OCI-LY7 (cell line): ENCODE results near the gene CYTH3. TPM values are rescaled to one million over a fixed set of nuclear protein-coding genes. Genes with fewer than 3 reads are reported as not detected.

Experiments used
- BruUV-seq: library from RNA; stranded (reverse); fragments of 400-500 nt; replicated peaks from 2 replicates; lab custom pipeline; 2021; lab: Mats Ljungman, UMichigan
- CTCF ChIA-PET: fragments of 300-600 bp; sonication (Branson Sonifier 250); formaldehyde crosslinking; loops from one replicate; lab custom pipeline; 2022; ENCODE audit warnings: antibody characterized with exemption; ENCODE audit not compliant: unreplicated experiment; lab: Charles Lee
- POLR2A ChIA-PET: fragments of 300-600 bp; sonication (Branson Sonifier 250); formaldehyde crosslinking; loops from one replicate; lab custom pipeline; 2022; ENCODE audit warnings: antibody characterized with exemption; lab: Charles Lee
- DNase-seq: peaks from one replicate; pipeline ENCODE4 v3.0.0-alpha.2; 2015; ENCODE audit warnings: low spot score
- H2AFZ ChIP-seq: fragments of 200-600 bp; sonication (generic), shearing (Covaris generic); 2 replicates; pipeline ENCODE4 v1.6.1; 2014; ENCODE audit warnings: mild to moderate bottlenecking, antibody characterized with exemption, low read length, moderate library complexity
- H3K27ac ChIP-seq: fragments of 200-600 bp; sonication (generic); 2 replicates; pipeline ENCODE4 v1.5.1; 2014; ENCODE audit warnings: mixed run types, low read depth, mild to moderate bottlenecking, moderate library complexity, low read length, inconsistent platforms; ENCODE audit not compliant: poor library complexity, severe bottlenecking
- H3K36me3 ChIP-seq: fragments of 200-600 bp; sonication (generic); 2 replicates; pipeline ENCODE4 v1.6.1; 2014; ENCODE audit warnings: mild to moderate bottlenecking, antibody characterized with exemption, low read length, moderate library complexity, mixed read lengths; ENCODE audit not compliant: insufficient read depth
- H3K4me1 ChIP-seq: fragments of 200-600 bp; sonication (generic); 2 replicates; pipeline ENCODE4 v1.5.1; 2014; ENCODE audit warnings: mild to moderate bottlenecking, low read length; ENCODE audit not compliant: insufficient read depth, poor library complexity, severe bottlenecking
- H3K4me2 ChIP-seq: fragments of 200-600 bp; sonication (generic); 2 replicates; pipeline ENCODE4 v1.6.1; 2014; ENCODE audit warnings: mild to moderate bottlenecking, low read length
- H3K4me3 ChIP-seq: fragments of 200-600 bp; sonication (generic); 2 replicates; pipeline ENCODE4 v1.5.1; 2014; ENCODE audit warnings: mild to moderate bottlenecking, low read depth, low read length; ENCODE audit not compliant: poor library complexity, severe bottlenecking
- H3K79me2 ChIP-seq: fragments of 200-600 bp; sonication (generic); 2 replicates; pipeline ENCODE4 v1.6.1; 2016; ENCODE audit warnings: low read depth, mild to moderate bottlenecking, low read length, moderate library complexity, mixed read lengths; ENCODE audit not compliant: insufficient read depth
- H3K9me2 ChIP-seq: fragments of 200-600 bp; sonication (generic); 2 replicates; pipeline ENCODE4 v1.6.1; 2016; ENCODE audit warnings: mild to moderate bottlenecking, low read length, mixed read lengths; ENCODE audit not compliant: insufficient read depth
- H3K9me3 ChIP-seq: fragments of 200-600 bp; sonication (generic); 2 replicates; pipeline ENCODE4 v1.6.1; 2014; ENCODE audit warnings: mild to moderate bottlenecking, mixed run types, low read length, mixed read lengths
- H4K20me1 ChIP-seq: fragments of 200-600 bp; sonication (generic); 2 replicates; pipeline ENCODE4 v1.6.1; 2014; ENCODE audit warnings: mild to moderate bottlenecking, antibody characterized with exemption, low read length, moderate library complexity, mixed read lengths; ENCODE audit not compliant: insufficient read depth
- EZH2phosphoT487 ChIP-seq: fragments of 200-600 bp; sonication (generic); IDR thresholded peaks from 2 replicates; pipeline ENCODE4 v1.6.1; 2018; ENCODE audit warnings: low read depth, borderline replicate concordance, mild to moderate bottlenecking, mixed run types, antibody characterized with exemption, low read length, moderate library complexity, mixed read lengths
- intact Hi-C: fragments of 100-400 bp; cut with micrococcal nuclease; formaldehyde crosslinking; loops from one replicate; pipeline ENCODE4 v1.10.0; 2022; ENCODE audit not compliant: unreplicated experiment
- total RNA-seq, 2 experiments: library from RNA; depleted of rRNA in 1 of 2; stranded (reverse); fragments of >200 nt in 1 of 2; shearing (Covaris generic) in 1 of 2; gene quantifications; 2 replicates each; pipeline ENCODE4 v1.2.3, GENCODE V29; 2014 to 2022
- TF ChIP-seq, protein P1 (sequence below): fragments of 200-600 bp; sonication (generic); conservative IDR thresholded peaks from 2 replicates; pipeline ENCODE4 v1.5.1; 2014; ENCODE audit warnings: mild to moderate bottlenecking, antibody characterized with exemption, low read length, moderate library complexity, mixed read lengths

CYTH3 gene
- total RNA-seq, 2 experiments from 2014 or later: 3.7 to 4.7 TPM

DNA sequence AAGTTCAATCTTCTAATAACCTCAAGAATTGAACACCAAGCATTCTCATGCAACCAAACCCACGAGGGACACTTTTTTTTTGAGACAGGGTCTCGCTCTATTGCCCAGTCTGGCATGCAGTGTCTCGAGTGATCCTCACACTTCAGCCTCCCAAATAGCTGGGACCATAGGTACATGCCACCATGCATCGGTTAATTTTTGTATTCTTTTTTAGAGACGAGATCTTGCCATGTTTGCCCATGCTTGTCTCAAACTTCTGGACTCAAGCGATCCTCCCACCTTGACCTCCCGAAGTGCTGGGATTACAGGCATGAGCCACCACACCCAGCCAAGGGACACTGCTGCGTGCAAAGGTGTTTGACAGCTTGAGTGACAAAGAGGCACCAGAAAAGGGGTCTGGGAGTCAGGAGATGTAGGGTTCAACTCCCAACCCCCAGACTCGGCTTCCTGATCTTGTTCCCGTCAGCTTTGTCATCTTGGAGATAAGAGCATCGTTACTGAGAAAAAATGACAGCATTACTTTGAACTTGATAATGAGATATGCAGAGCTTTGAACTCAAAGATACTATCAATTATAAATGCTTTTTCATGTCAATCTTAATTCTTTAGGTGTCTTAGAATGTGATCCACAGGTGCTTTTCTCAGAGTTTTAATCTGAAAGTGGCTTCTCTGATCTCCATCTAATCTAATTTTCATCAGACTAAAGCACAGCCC, 1.6 kb upstream of the CYTH3 start:
- H3K4me2 ChIP-seq: no peak overlapping the region
- DNase-seq: no peak
- no TSS peak for BruUV-seq
- H3K9me2 ChIP-seq: no peaks in the 10 kb centered on the region
- peaks cover 17% of the 10 kb centered on the region for H3K4me1 ChIP-seq
- no peak overlapping the region for H3K4me3 ChIP-seq
- no peaks in the 10 kb centered on the region for H3K9me3 ChIP-seq
- intact Hi-C loops: no loop called here
- ChIA-PET CTCF (no interaction called here), POLR2A (interaction anchor here (0.6 kb wide), 1 partner anchor 12 kb away, joined by 4 read pairs; no protein-coding TSS in a partner anchor)
- H3K79me2 ChIP-seq: no peaks in the 10 kb centered on the region
- H2AFZ ChIP-seq: no peak overlapping the region
- H3K27ac ChIP-seq: no peak overlapping the region
- H4K20me1 ChIP-seq: no peaks in the 10 kb centered on the region
- H3K36me3 ChIP-seq: no peaks in the 10 kb centered on the region
- TF ChIP-seq, protein P1, sequence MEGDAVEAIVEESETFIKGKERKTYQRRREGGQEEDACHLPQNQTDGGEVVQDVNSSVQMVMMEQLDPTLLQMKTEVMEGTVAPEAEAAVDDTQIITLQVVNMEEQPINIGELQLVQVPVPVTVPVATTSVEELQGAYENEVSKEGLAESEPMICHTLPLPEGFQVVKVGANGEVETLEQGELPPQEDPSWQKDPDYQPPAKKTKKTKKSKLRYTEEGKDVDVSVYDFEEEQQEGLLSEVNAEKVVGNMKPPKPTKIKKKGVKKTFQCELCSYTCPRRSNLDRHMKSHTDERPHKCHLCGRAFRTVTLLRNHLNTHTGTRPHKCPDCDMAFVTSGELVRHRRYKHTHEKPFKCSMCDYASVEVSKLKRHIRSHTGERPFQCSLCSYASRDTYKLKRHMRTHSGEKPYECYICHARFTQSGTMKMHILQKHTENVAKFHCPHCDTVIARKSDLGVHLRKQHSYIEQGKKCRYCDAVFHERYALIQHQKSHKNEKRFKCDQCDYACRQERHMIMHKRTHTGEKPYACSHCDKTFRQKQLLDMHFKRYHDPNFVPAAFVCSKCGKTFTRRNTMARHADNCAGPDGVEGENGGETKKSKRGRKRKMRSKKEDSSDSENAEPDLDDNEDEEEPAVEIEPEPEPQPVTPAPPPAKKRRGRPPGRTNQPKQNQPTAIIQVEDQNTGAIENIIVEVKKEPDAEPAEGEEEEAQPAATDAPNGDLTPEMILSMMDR: no peak
- TF ChIP-seq EZH2phosphoT487: no peak

DNA sequence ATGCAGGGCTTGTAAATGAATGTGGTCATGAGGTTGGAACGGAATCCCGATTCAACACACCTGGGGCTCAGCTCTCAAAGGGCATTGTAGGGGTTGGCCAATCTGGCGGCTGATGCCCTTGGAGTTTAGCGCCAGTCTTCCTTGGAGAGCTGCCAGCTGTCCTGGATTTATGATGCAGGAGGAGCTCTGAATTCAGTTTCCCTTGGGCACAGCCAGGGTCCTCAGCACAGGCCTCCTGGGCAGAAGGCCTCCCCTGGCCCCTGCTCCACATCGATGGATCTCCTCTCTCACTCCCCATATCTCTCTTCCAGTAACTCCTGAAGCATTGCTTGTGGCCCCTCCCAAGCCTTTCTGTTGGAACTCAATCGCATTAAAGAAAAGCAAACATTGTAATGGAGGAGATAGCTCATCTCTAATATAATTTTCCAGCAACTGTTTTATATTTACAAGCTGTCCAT, 985 bp upstream of the CYTH3 start:
- Histone ChIP-seq H3K79me2 (no peaks in the 10 kb centered on the region), H4K20me1 (no peaks in the 10 kb centered on the region), H2AFZ (no peak overlapping the region), H3K27ac (no peak overlapping the region), H3K36me3 (no peaks in the 10 kb centered on the region), H3K4me2 (no peak overlapping the region), H3K9me2 (no peaks in the 10 kb centered on the region), H3K9me3 (no peaks in the 10 kb centered on the region), H3K4me1 (peaks cover 17% of the 10 kb centered on the region), H3K4me3 (no peak overlapping the region)
- no TSS peak for BruUV-seq
- intact Hi-C loops: no loop called here
- ChIA-PET CTCF (no interaction called here), POLR2A (no interaction called here)
- TF ChIP-seq EZH2phosphoT487: no peak
- TF ChIP-seq, protein P1: no peak
- no peak for DNase-seq

DNA sequence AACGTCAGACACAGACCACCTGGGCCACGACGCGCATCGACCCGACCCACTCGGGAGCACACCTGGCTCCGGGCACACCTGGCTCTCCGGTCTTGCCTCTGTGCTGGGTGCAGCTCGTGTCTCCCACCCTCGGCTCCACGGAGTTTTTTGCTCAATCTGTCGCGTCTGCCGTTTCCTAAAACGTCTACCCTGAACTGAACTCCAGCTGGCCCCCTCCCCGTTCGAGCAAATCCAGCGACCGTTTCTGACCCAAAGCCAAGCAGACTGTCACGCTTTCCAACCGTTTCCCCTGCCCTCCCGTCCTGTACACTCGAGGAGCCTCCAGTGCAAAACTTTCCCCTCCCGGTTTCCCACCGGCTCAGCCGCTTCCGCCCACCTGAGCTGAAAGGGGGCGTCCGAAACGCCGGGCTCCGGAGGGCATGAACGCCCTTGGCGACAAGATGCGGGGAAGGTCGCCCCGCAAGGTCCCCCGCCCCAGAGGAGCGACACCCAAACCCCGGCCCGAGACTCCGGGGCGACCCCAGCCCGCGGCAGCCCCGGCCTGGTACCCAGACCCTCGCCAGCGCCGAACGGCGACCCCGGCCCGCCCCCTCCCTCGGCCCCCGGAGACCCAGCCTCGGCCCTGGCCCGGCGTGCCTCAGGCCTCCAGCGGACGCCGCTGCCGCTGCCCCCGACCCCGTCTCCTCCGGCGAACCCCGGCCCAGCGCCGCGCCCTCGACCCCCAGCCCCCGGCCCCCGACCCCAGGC, 557 bp downstream of the CYTH3 start:
- TF ChIP-seq, protein P1: no peak
- no peak for TF ChIP-seq EZH2phosphoT487
- CTCF ChIA-PET: no interaction called here

More for the DNA sequence above, 557 bp downstream of the CYTH3 start:
- Histone ChIP-seq H3K9me2 (no peaks in the 10 kb centered on the region), H4K20me1 (no peaks in the 10 kb centered on the region), H3K4me3 (peak overlapping the region; percentile 70), H2AFZ (peak overlapping the region; percentile 54), H3K9me3 (no peaks in the 10 kb centered on the region), H3K4me1 (peaks cover 17% of the 10 kb centered on the region), H3K4me2 (peak overlapping the region; percentile 71), H3K27ac (no peak overlapping the region), H3K36me3 (no peaks in the 10 kb centered on the region), H3K79me2 (no peaks in the 10 kb centered on the region)
- intact Hi-C loops: no loop called here
- POLR2A ChIA-PET: no interaction called here
- DNase-seq: peak; percentile 36
- no TSS peak for BruUV-seq
